PFSK-1 (cell line): Measurements from ENCODE around the gene SCN5A.

Experiments
- FOXP2 ChIP-seq: optimal IDR thresholded peaks from 2 replicates; pipeline ENCODE3; 2011; ENCODE audit warnings: borderline replicate concordance, control low read depth, inconsistent platforms; ENCODE audit not compliant: insufficient read depth; ENCODE audit errors: extremely low read length, extremely low read depth
- POLR2AphosphoS5 ChIP-seq: IDR thresholded peaks from 2 replicates; pipeline ENCODE4 v1.6.1; 2012; ENCODE audit warnings: low read depth, mild to moderate bottlenecking, control low read depth, low read length, moderate library complexity
- REST ChIP-seq, 2 experiments: IDR thresholded peaks; 2 replicates each; pipeline versions ENCODE4 v1.6.1 to v1.8.0; 2011 to 2012; ENCODE audit warnings: low read depth in 2 of 2, low read length in 2 of 2, control low read depth in 1 of 2, inconsistent platforms in 1 of 2, mild to moderate bottlenecking in 1 of 2, moderate library complexity in 1 of 2; ENCODE audit not compliant: insufficient read depth in 1 of 2
- SIN3A ChIP-seq: IDR thresholded peaks from 2 replicates; pipeline ENCODE4 v1.6.1; 2012; ENCODE audit warnings: mild to moderate bottlenecking, low read length, moderate library complexity, borderline replicate concordance; ENCODE audit not compliant: insufficient read depth
- TAF1 ChIP-seq: IDR thresholded peaks from 2 replicates; pipeline ENCODE4 v1.6.1; 2012; ENCODE audit warnings: low read length, control low read depth, borderline replicate concordance; ENCODE audit not compliant: insufficient read depth

- TF ChIP-seq POLR2AphosphoS5 (no peak), REST (IDR thresholded peaks at IDR 0.05; ENCODE audit: insufficient read depth in 1 of 2, low read depth in 2 of 2, low read length in 2 of 2) (no peak), TAF1 (no peak), SIN3A (no peak), FOXP2 (no peak)
Observed at GRCh38 chr3:38580450-38581382, 68.8 kb downstream of the SCN5A start.
